HL-60 (cell line): ENCODE results near the gene MDGA2.

Experiments used
- CTCF ChIP-seq: IDR thresholded peaks from one replicate; pipeline ENCODE4 v1.5.1; 2011; ENCODE audit warnings: low read length, control low read depth, inconsistent platforms; ENCODE audit not compliant: insufficient read depth
- REST ChIP-seq: IDR thresholded peaks from 2 replicates; pipeline ENCODE4 v1.6.1; 2012; ENCODE audit warnings: low read depth; ENCODE audit not compliant: insufficient replicate concordance

GRCh38 chr14:47148686-47149085 is 526.7 kb downstream of the MDGA2 start:
- TF ChIP-seq CTCF (no peak), REST (no peak)
